Measurements from ENCODE around the gene SAP25. TPM values are rescaled to one million over a fixed set of nuclear protein-coding genes. Genes with fewer than 3 reads are reported as not detected.

The SAP25 gene
- total RNA-seq, 5 donors from 2014 or later (not counting 1 experiment from before 2014, with no cell fraction given): 61.2 to 129 (median 107) TPM

- Histone ChIP-seq H3K36me3 (ENCODE audit: control insufficient read depth in 2 of 2, extremely low read depth in 1 of 2, insufficient read depth in 1 of 2, low read length in 1 of 2) (peaks cover 12 to 23% of the 10 kb centered on the region in 2 donors), H3K4me3 (ENCODE audit: control insufficient read depth in 1 of 2, extremely low read depth in 1 of 2, low read length in 1 of 2) (peak overlapping the region; percentile 36 to 46), H3K27me3 (replicated peaks in 1 of 2; ENCODE audit: control insufficient read depth in 2 of 2, extremely low read depth in 1 of 2, insufficient read depth in 2 of 2, low read length in 1 of 2) (no peaks in the 10 kb centered on the region), H3K4me1 (ENCODE audit: control insufficient read depth in 1 of 2, extremely low read depth in 1 of 2, insufficient read depth in 2 of 2, low read length in 2 of 2) (peaks cover 14 to 63% of the 10 kb centered on the region in 2 experiments), H3K9me3 (no peaks in the 10 kb centered on the region), H3K27ac (ENCODE audit: low read length) (peak overlapping the region; percentile 63)
- Mint-ChIP-seq H3K36me3 (peaks cover 4% of the 10 kb centered on the region), H3K27me3 (no peaks in the 10 kb centered on the region), H3K27ac (peak overlapping the region; percentile 81 to 85), H3K4me3 (peak overlapping the region; percentile 44 to 71 (median 54)), H3K9me3 (no peaks in the 10 kb centered on the region), H3K4me1 (peaks cover 28 to 37% (median 36%) of the 10 kb centered on the region in 3 donors)
- 19% methylated on average over 20 of the region's 36 CpGs for WGBS (ENCODE audit: insufficient coverage)
- CTCF ChIA-PET: interaction anchor here in 1 of 2 donors (0.7 kb wide), 1 partner anchor 17 kb away, joined by 4 read pairs; the partner anchor contains the start of gene FBXO24
- peak; percentile 22 to 28 (median 26) for ATAC-seq (replicated peaks in 1 of 4)
- peak in 23 of 35 experiments; percentile 24 to 68 (median 39) for DNase-seq
- POLR2A ChIA-PET: no interaction called here
Measured at GRCh38 chr7:100568896-100569844, 4.5 kb downstream of the SAP25 start.

- Mint-ChIP-seq H3K4me1 (peaks cover 34 to 43% (median 42%) of the 10 kb centered on the region in 3 donors), H3K36me3 (peaks cover 8% of the 10 kb centered on the region), H3K27me3 (no peaks in the 10 kb centered on the region), H3K27ac (peak overlapping the region; percentile 84 to 85), H3K4me3 (peak overlapping the region in 1 of 3 donors; percentile 71), H3K9me3 (no peaks in the 10 kb centered on the region)
- H3K4me1 ChIP-seq (ENCODE audit: control insufficient read depth in 1 of 2, extremely low read depth in 1 of 2, insufficient read depth in 2 of 2, low read length in 2 of 2): peaks cover 14 to 68% of the 10 kb centered on the region in 2 experiments
- ATAC-seq (replicated peaks in 1 of 4) (no peak), DNase-seq (peak in 1 of 35 experiments; percentile 25)
- 90% methylated on average over 7 of the region's 11 CpGs for WGBS (ENCODE audit: insufficient coverage)
- CTCF ChIA-PET: interaction anchor here in 1 of 2 donors (0.7 kb wide), 1 partner anchor 18 kb away, joined by 4 read pairs; the partner anchor contains the start of gene FBXO24
- peak overlapping the region; percentile 39 for H3K27ac ChIP-seq (ENCODE audit: low read length)
- H3K27me3 ChIP-seq (replicated peaks in 1 of 2; ENCODE audit: control insufficient read depth in 2 of 2, extremely low read depth in 1 of 2, insufficient read depth in 2 of 2, low read length in 1 of 2): no peaks in the 10 kb centered on the region
- POLR2A ChIA-PET: no interaction called here
- no peaks in the 10 kb centered on the region for H3K9me3 ChIP-seq
- H3K36me3 ChIP-seq (ENCODE audit: control insufficient read depth in 2 of 2, extremely low read depth in 1 of 2, insufficient read depth in 1 of 2, low read length in 1 of 2): peaks cover 6 to 21% of the 10 kb centered on the region in 2 donors
- no peak overlapping the region for H3K4me3 ChIP-seq (ENCODE audit: control insufficient read depth in 1 of 2, extremely low read depth in 1 of 2, low read length in 1 of 2)
Measured at GRCh38 chr7:100568176-100568895, 5.4 kb downstream of the SAP25 start.

DNA sequence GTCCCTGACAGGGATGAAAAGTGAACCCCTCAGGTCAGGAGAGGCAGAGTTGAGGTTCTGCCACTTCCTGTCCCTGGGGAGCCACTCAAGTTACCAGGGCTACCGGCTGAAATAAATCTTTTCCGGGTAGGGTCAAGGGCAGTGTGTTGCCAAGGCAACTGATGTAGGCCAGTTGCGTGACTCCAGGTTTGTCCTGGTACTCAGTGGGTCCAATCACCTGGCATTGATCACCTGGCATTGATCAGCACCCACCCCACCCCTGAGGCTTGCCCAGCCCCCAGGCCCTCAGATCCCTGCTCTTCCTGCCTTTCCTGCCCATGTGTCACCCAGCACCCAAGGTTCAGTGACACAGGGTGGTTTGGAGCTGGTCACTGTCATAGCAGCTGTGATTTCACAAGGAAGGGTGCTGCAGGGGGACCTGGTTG, 5.9 kb downstream of the SAP25 start:
- peak overlapping the region; percentile 39 for H3K27ac ChIP-seq (ENCODE audit: low read length)
- Mint-ChIP-seq H3K27ac (peak overlapping the region; percentile 79 to 84), H3K36me3 (peaks cover 10% of the 10 kb centered on the region), H3K4me1 (peaks cover 34 to 43% (median 42%) of the 10 kb centered on the region in 3 donors), H3K4me3 (no peak overlapping the region), H3K9me3 (no peaks in the 10 kb centered on the region), H3K27me3 (no peaks in the 10 kb centered on the region)
- no peaks in the 10 kb centered on the region for H3K9me3 ChIP-seq
- CTCF ChIA-PET: interaction anchor here in 1 of 2 donors (1.2 kb wide), 1 partner anchor 98 kb away, joined by 6 read pairs; no protein-coding TSS in a partner anchor
- no peak overlapping the region for H3K4me3 ChIP-seq (ENCODE audit: control insufficient read depth in 1 of 2, extremely low read depth in 1 of 2, low read length in 1 of 2)
- WGBS (ENCODE audit: insufficient coverage): 33% methylated on average over 3 of the region's 3 CpGs
- peaks cover 14 to 64% of the 10 kb centered on the region in 2 experiments for H3K4me1 ChIP-seq (ENCODE audit: control insufficient read depth in 1 of 2, extremely low read depth in 1 of 2, insufficient read depth in 2 of 2, low read length in 2 of 2)
- H3K27me3 ChIP-seq (replicated peaks in 1 of 2; ENCODE audit: control insufficient read depth in 2 of 2, extremely low read depth in 1 of 2, insufficient read depth in 2 of 2, low read length in 1 of 2): no peaks in the 10 kb centered on the region
- DNase-seq (no peak), ATAC-seq (replicated peaks in 1 of 4) (no peak)
- POLR2A ChIA-PET: no interaction called here
- H3K36me3 ChIP-seq (ENCODE audit: control insufficient read depth in 2 of 2, extremely low read depth in 1 of 2, insufficient read depth in 1 of 2, low read length in 1 of 2): peaks cover 7 to 21% of the 10 kb centered on the region in 2 donors

DNA sequence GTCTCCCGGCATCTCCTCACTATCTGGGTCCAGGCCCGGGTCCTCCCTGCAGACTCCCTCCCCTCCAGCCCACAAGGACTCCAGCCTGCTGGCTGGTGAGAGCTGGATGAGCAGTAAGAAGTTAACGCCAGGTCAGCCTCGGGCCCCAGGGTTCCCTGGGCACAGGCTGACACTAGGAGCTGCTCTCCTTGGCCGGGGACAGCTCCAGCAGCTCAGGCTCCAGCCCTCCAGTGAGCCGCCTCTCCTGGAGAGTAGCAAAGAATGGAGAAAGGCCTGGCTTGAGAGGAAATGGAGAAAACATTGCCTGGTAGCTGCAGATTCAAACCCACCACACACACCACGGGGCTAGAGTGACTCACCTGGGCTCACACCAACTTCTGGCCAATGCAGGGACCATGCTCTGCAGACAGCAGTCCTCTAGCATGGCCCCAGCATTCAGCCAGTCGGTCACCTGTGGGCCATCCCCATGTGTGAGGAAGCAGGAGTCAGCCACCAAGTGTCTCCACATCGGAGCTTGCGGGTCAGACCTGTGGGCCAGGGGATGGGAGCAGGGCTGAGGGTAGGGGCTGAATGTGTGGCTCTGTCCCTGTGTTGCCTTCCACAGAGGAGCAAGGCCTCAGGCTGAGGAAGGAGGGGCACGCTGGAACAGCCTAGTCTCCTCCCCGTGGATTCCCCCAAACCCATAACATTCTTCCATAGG, 6.5 kb downstream of the SAP25 start:
- POLR2A ChIA-PET: interaction anchor here in 1 of 2 donors (0.6 kb wide), 1 partner anchor 323 kb away, joined by 3 read pairs; the partner anchor contains the start of gene UFSP1
- Histone ChIP-seq H3K27me3 (replicated peaks in 1 of 2; ENCODE audit: control insufficient read depth in 2 of 2, extremely low read depth in 1 of 2, insufficient read depth in 2 of 2, low read length in 1 of 2) (no peaks in the 10 kb centered on the region), H3K27ac (ENCODE audit: low read length) (peak overlapping the region; percentile 39), H3K4me1 (ENCODE audit: control insufficient read depth in 1 of 2, extremely low read depth in 1 of 2, insufficient read depth in 2 of 2, low read length in 2 of 2) (peaks cover 14 to 58% of the 10 kb centered on the region in 2 experiments), H3K4me3 (ENCODE audit: control insufficient read depth in 1 of 2, extremely low read depth in 1 of 2, low read length in 1 of 2) (no peak overlapping the region), H3K36me3 (ENCODE audit: control insufficient read depth in 2 of 2, extremely low read depth in 1 of 2, insufficient read depth in 1 of 2, low read length in 1 of 2) (peaks cover 9 to 22% of the 10 kb centered on the region in 2 donors), H3K9me3 (no peaks in the 10 kb centered on the region)
- no peak for ATAC-seq (replicated peaks in 1 of 4)
- Mint-ChIP-seq H3K27me3 (no peaks in the 10 kb centered on the region), H3K27ac (peak overlapping the region; percentile 79 to 84), H3K36me3 (peaks cover 14% of the 10 kb centered on the region), H3K9me3 (no peaks in the 10 kb centered on the region), H3K4me3 (no peak overlapping the region), H3K4me1 (peaks cover 33 to 43% (median 39%) of the 10 kb centered on the region in 3 donors)
- no peak for DNase-seq
- WGBS (ENCODE audit: insufficient coverage): 100% methylated on average over 2 of the region's 12 CpGs
- CTCF ChIA-PET: interaction anchor here (0.6 to 1.2 kb wide), 3 partner anchors 17 to 98 kb away, joined by 3 to 6 read pairs (median 6); no protein-coding TSS in a partner anchor

DNA sequence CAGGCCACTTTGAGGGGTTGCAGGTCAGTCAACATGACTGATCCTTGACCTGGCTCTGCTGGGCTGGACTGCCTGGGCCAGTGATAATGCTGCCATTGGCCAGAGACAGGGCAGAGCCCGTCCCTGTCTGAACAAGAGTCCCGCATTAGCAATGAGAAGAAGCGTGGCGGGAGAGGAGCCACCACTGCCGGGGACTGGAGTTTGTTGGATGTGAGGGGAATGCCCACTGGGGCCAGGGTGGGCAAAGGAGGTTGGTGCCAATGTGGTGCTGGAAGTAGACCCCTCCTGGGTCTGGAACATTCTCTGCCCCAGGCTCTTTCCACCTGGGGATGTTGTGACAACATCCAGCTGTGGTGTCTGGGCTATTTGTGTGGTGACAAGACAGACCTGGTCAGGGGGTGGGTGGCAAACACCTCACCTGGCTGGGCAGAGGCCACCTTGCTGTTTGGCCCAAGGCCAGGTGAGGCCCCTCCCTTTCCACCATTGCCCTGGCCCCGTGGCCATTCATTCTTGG, 7.6 kb downstream of the SAP25 start:
- Histone ChIP-seq H3K36me3 (ENCODE audit: control insufficient read depth in 2 of 2, extremely low read depth in 1 of 2, insufficient read depth in 1 of 2, low read length in 1 of 2) (peaks cover 11 to 26% of the 10 kb centered on the region in 2 donors), H3K9me3 (no peaks in the 10 kb centered on the region), H3K27ac (ENCODE audit: low read length) (no peak overlapping the region), H3K4me3 (ENCODE audit: control insufficient read depth in 1 of 2, extremely low read depth in 1 of 2, low read length in 1 of 2) (no peak overlapping the region), H3K27me3 (replicated peaks in 1 of 2; ENCODE audit: control insufficient read depth in 2 of 2, extremely low read depth in 1 of 2, insufficient read depth in 2 of 2, low read length in 1 of 2) (no peaks in the 10 kb centered on the region), H3K4me1 (ENCODE audit: control insufficient read depth in 1 of 2, extremely low read depth in 1 of 2, insufficient read depth in 2 of 2, low read length in 2 of 2) (peaks cover 8 to 47% of the 10 kb centered on the region in 2 experiments)
- no peak for DNase-seq
- ATAC-seq (replicated peaks in 1 of 4): no peak
- peaks cover 10% of the 10 kb centered on the region for H3K36me3 Mint-ChIP-seq
- ChIA-PET POLR2A (interaction anchor here in 1 of 2 donors (0.5 kb wide), 1 partner anchor 11 kb away, joined by 7 read pairs; no protein-coding TSS in a partner anchor), CTCF (interaction anchor here in 1 of 2 donors (1.1 kb wide), 2 partner anchors 18 to 24 kb away, joined by 3 to 4 read pairs; no protein-coding TSS in a partner anchor)
- peak overlapping the region; percentile 55 to 74 for H3K27ac Mint-ChIP-seq
- H3K4me1 Mint-ChIP-seq: peaks cover 26 to 36% (median 28%) of the 10 kb centered on the region in 3 donors
- H3K9me3 Mint-ChIP-seq: no peaks in the 10 kb centered on the region
- 100% methylated on average over 5 of the region's 6 CpGs for WGBS (ENCODE audit: insufficient coverage)
- no peaks in the 10 kb centered on the region for H3K27me3 Mint-ChIP-seq
- no peak overlapping the region for H3K4me3 Mint-ChIP-seq
